ENCODE measurements around the gene AMH.

AMH gene

DNA sequence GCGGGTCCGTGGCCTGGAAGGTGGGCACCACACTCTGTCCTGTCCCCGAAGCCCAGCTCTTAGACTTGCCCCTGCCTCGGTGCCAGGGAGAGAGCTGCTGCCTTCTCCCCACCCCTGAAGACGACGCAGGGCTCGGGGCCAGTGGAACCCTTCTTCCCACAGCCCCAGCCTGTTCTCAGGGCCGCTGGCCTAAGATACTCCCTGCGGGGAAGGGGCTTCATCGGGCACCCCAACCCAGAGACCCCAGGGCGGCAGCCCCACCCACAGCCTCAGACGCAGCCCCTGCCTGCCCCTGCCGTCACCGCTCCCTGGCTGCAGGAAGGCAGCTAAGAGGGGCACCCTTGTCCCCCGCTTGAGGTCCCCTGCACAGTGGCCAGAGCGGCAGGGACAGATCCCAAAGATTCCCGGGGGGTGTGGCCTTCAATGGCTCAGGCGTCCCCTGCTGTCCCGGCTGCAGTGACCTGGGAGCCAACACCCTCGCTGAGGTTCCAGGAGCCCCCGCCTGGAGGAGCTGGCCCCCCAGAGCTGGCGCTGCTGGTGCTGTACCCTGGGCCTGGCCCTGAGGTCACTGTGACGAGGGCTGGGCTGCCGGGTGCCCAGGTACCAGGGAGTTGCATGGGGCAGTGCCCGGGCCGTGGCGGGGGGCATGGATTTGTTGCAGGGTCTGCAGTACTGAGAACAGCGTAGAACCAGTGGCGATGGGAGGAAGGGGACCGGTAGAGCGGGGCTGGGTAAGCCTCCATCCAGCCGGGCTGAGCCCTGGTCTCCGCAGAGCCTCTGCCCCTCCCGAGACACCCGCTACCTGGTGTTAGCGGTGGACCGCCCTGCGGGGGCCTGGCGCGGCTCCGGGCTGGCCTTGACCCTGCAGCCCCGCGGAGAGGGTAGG lies 1.0 kb downstream of the AMH start:
- no peak for DNase-seq (ENCODE audit: low spot score)

- DNase-seq (ENCODE audit: low spot score): no peak
These were observed 1.6 kb downstream of the AMH start for GRCh38 chr19:2250766-2251105.

DNA sequence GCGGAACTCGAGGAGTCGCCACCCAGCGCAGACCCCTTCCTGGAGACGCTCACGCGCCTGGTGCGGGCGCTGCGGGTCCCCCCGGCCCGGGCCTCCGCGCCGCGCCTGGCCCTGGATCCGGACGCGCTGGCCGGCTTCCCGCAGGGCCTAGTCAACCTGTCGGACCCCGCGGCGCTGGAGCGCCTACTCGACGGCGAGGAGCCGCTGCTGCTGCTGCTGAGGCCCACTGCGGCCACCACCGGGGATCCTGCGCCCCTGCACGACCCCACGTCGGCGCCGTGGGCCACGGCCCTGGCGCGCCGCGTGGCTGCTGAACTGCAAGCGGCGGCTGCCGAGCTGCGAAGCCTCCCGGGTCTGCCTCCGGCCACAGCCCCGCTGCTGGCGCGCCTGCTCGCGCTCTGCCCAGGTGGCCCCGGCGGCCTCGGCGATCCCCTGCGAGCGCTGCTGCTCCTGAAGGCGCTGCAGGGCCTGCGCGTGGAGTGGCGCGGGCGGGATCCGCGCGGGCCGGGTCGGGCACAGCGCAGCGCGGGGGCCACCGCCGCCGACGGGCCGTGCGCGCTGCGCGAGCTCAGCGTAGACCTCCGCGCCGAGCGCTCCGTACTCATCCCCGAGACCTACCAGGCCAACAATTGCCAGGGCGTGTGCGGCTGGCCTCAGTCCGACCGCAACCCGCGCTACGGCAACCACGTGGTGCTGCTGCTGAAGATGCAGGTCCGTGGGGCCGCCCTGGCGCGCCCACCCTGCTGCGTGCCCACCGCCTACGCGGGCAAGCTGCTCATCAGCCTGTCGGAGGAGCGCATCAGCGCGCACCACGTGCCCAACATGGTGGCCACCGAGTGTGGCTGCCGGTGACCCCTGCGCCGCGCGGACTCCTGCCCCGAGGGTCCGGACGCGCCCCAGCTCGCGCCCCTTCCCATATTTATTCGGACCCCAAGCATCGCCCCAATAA lies 2.3 kb downstream of the AMH start:
- no peak for DNase-seq (ENCODE audit: low spot score)

DNA sequence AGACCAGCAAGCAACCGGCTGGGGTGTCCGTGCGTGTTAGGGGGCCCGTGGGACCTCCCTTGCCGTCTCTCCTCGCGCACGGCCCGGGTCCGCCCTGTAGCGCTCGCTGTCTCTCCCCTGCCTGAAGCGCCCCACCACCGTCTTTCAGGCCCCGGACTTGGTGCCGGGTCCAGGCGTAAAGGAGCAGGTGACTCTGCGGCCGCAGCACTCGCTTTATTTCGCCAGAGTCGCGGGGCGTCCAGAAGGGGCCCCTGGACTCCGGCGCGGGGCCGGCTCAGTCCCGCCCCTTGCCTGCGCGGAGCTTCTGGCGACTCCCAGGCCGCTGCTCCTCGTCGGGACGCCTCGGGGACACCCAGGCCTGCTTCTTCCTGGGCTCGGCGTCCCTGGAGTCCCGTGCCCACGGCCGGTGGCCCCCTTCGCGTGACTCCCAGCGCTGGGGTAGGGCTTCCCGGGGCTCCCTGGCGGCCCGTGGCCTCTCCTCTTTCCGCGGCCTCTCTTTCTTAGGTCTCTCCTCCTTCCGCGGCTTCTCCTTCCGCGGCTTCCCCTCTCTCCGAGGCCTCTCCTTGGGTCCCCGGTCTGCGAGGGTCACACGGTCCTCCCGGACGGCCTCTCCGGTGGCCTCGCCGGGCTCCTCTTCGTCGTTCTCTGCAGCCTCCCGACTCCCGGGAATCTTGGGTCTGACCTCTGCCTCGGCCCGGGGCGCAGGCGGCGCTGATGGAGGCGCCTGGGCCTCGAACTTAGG lies 3.1 kb downstream of the AMH start:
- no peak for DNase-seq (ENCODE audit: low spot score)

DNA sequence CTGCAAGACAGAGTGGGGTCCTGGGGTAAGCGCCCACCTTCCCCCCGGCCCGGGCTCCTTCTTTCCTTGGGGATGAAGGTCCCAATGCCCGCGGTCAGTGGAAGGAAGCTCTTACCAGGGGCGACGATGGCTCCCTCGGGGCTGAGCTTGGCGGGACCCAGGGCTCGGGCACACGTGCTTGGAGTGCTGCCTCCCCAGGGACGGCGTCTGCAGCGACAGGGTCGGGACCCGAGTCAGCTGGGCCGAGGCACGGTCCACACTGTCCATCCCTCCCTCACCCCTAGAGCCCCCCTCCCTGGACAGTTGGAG lies 3.6 kb downstream of the AMH start:
- no peak for DNase-seq (ENCODE audit: low spot score)

DNA sequence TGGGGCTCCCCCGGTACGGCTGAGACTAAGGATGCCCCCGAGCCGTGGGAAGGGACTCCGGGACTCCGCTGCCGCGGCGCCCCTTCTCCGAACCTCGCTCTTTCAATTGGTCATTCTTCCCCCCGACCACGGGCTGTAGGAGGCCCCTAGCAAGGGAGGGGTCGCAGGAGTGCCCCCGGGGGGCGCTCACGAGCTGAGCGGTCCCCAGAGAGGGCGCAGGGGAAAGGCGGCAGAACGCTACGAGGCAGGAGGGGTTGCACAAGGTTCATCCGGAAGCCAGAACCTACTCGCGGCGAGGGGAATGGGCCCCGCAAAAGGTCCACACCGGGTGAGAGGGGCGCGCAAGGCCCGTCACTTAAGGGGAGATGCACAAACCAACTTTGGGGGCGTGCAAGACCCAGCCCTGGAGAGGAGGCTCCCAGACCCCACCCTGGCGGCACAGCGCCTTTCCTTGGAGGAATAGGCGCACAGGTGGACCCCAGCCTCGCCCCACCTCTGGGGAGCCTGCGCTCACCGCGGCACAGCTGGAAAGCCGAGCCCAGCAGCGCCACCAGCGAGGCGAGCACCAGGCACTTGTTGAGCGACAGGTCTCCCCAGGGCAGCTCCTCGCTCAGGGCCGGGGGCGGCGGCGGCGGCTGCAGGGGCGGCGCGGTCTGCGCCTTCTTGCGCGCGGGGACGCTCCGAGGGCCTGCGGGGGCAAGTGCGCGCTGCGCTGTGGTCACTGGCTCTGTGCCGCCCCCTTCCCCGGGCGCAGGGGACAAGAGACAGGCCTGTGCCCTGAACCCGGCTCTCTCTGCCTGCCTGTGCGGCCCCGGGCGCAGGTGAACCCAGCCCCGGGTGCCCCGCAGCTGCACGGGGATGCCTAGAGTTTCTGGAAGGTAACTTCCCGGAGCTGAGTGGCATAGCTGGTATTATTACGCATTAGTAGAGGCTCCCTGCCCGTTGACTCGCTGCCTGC lies 4.3 kb downstream of the AMH start:
- DNase-seq (ENCODE audit: low spot score): no peak

DNA sequence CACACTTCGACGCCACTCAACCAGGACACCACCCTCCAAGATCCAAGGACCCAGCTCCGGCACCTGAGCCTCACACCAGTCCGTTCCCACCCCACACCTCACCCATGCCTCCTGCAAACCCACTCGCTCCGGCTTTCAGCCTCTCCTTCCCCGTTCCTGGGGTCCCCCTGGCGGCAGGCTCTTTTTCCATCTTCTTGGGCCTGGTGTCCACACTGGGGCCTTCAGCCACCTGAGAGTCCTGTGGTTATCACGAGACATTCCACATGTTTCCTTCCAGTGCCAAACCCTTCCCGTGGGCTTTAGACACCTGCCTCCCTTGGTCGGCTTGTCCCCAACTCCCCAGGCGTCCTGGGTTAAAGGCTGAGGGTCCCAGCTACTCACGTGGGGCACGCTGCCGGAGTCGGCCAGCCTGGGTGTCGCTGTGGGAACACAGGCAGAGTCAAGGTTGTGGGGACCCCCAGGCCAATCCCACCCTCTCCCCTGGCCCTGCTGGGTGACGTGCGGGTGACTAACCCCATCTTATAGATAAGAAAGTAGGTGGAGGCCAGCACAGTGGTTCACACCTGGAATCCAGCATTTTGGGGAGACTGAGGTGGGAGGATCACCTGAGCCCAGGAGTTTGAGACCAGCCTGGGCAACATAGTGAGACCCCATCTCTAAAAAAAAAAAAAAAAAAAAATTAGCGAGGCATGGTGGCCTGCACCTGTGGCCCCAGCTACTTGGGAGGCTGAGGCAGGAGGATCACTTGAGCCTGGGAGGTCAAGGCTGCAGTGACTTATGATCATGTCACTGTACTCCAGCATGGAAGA lies 5.1 kb downstream of the AMH start:
- DNase-seq (ENCODE audit: low spot score): no peak

GRCh38 chr19:2255112-2255845 lies 6.2 kb downstream of the AMH start:
- DNase-seq (ENCODE audit: low spot score): no peak

- DNase-seq (ENCODE audit: low spot score): no peak
These were observed 7.0 kb downstream of the AMH start, which contains the start of gene JSRP1 for GRCh38 chr19:2255982-2256685. Gene JSRP1 (minus strand): TSS chr19:2256417. CDS start chr19:2255314, 1,103 bp downstream.

DNA sequence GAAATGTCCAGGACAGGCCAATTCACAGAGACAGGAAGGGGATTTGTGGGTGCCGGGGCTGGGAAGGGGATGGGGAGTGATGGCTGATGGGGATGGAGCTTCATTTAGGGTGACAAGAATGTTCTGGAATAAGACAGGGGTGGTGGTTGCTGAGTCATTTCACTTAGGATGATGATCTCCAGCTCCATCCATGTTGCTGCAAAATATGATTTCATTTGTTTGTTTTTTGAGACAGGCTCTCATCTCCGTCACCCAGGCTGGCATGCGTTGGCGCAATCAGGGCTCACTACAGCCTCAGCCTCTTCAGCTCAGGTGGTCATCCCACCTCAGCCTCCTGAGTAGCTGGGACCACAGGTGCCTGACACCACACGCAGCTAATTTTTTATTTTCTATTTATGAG lies 10.2 kb downstream of the AMH start:
- no peak for DNase-seq (ENCODE audit: low spot score)

DNA sequence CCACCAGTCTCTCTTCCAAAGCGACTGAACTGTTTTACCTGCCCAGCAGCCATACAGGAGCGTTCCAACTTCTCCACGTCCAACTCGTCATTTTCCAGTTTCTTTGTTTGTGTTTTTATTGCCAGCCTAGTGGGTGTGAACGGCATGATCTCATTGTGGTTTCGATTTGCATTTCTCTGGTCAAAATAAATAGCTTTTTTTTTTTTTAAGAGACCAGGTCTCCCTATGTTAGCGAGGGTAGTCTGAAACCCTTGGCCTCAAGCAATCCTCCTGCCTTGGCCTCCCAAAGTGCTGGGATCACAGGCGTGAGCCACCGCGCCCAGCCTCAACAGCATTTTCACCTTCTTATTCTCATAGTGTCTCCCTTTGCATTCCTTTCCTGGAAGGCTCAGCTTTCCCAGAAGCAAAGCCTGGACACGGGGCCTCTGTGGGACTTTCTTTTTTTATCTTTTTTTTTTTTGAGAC lies 11.2 kb downstream of the AMH start:
- DNase-seq (ENCODE audit: low spot score): no peak

DNA sequence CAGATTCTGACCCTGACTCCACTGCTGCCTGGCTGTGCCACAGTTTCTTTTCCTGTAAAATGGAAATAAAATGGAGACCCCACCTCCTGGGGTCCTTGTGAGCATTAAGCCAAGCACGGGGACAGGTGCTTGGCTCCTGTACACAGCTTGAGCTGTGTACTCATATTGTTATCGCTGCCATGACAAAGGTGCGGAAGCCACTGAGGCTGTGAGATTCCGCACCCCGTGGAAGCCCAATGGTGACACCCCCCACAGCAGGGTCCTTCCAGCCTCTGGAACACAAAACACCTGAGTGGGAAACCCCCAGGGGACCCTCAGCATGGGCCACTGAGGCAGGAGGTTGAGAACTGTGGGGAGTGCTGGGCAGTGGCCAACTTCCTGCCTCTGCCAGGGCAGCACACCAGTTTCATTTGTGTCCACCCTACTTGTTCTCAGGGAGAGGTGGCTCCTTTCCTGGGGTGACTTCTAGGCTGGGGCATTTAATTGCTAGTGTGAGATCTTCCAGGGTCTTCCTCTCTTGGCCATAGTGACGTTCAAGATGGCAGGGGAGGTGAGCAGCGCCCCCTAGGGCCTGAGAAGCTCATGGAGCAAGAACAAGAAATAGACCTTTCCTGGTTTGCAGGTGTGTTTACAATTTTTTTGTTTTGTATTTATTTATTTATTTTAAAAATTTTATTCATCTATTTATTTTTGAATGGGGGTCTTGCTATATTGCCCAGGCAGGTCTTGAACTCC lies 12.5 kb downstream of the AMH start:
- DNase-seq (ENCODE audit: low spot score): no peak

GRCh38 chr19:2266183-2266993 lies 17.3 kb downstream of the AMH start:
- peak; percentile 61 for DNase-seq (ENCODE audit: low spot score)

- no peak for DNase-seq (ENCODE audit: low spot score)
These were observed 19.3 kb downstream of the AMH start for GRCh38 chr19:2268480-2268830.

- no peak for DNase-seq (ENCODE audit: low spot score)
These were observed 19.7 kb downstream of the AMH start for GRCh38 chr19:2268861-2269243.

GRCh38 chr19:2269244-2270156 lies 20.4 kb downstream of the AMH start:
- DNase-seq (ENCODE audit: low spot score): peak; percentile 100

DNA sequence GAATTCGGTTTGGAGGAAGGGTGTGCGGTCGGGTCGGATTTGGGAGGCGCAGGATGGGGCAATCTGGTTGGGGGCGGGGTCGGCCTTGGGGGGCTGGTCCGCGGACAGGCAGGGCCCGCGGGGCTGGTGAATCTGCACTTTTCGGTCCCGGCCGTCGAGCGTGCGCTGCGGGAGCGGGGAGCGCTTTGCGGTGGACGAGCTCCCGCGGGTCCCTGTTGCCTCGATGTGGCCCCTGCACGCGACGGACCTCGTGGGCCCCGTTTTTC lies 21.0 kb downstream of the AMH start:
- DNase-seq (ENCODE audit: low spot score): no peak

Data from germinal center (tissue), 1 donor.